Left renal cortex interstitium (tissue), 4 donors: Measurements from ENCODE around the gene TBXA2R. TPM values are rescaled to one million over a fixed set of nuclear protein-coding genes. Genes with fewer than 3 reads are reported as not detected.

Source experiments
- DNase-seq, 4 donors: peaks; one replicate each; pipeline ENCODE4 v3.0.0-alpha.2; 2013; ENCODE audit warnings: low read depth in 4 of 4, low spot score in 2 of 4, missing footprints in 1 of 4
- polyA plus RNA-seq, 4 donors: library from polyadenylated mRNA; unstranded; fragments of 120-200 nt; gene quantifications; one replicate each; pipeline ENCODE4 v1.2.1, GENCODE V29; 2013; ENCODE audit not compliant: insufficient read length in 4 of 4

TBXA2R gene
- polyA plus RNA-seq, 4 donors: 2.3 to 3.8 (median 3.1) TPM

DNA sequence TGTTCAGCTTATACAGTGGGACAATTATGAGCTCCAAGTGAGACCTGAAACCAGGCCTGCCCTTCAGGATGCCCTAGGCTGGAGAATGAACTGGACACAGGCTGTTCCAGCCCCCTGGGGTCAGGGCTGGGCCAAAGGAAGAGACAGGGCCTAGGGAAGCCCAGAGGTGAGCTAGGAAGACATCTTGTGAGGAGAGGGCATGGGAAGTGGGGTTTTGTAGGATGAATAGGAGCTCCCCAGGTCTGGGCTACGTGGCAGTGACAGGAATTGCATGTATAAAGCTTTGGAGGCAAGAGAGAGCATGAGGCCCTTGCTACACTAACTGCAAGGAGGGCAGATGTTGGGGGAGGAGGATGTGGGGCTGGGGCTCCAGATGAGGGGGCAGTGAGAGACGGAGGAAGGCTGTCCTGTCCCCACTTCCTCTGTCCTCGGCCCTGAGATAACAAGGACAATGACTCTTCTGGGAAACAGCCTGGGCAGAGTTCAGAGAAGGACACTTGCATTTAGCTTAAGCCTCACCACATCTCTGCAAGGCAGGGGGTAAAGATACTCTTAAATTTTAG is 1.5 kb upstream of the TBXA2R start:
- DNase-seq: no peak

DNA sequence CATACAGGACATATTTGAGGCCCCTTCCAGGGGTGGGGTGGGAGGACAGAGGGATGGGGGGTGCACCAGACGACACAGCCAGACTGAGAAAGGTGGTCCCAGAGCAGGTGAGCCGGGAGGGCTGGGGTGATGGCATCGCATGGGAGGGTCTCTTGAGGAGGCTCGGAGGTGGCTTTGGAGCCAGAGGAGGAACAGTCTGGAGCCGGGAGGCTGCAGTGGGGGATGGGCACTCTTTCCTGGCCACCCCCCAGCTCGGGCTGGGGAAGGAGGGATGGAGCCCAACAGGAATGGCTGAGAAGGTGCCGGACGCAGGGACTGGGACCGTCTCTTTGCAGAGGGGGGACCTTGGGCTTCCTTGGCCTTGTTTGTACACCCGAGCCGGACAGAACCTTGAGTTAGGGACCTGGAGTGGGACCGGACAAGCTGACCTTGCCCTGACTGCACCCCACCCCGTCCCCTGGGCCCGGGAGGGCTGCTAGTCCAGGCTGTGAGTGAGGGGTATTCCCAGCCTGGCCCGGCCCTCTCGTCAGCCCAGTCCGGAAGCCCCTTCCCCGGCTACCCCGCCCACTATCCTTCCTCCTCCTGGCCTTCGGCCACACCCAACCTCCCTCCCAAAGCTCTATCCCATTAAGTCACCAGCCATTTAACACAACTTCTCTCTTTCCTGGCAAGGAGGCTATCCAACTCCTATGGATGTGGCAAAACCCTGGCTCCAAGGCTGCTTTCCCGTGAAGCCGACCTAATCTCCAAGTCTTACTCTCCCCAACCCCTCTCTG is 816 bp upstream of the TBXA2R start:
- no peak for DNase-seq

DNA sequence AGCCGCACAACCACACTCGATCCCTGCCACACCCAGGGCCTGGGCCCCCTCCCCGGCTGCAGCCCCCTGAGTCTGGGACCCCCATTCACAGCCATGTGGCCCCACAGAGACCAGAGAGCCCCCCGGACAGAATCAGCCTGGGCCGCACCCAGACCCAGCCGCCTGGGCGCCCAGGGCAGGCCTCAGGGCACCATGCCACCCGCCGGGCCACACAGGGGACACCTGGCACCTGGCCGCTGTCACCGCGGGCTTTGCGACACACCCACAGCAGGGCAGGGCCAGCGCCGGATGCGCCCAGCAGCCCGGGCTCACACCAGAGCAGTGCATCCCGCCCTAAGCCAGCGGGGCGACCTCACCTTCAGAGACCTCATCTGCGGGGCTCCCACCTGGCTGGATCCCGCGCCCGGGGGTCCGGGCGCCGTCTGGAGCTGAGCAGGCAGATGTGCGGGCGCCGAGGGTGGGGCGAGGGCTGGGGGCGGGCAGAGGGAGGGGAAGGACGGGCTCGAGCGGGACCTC is 443 bp downstream of the TBXA2R start:
- DNase-seq: no peak

DNA sequence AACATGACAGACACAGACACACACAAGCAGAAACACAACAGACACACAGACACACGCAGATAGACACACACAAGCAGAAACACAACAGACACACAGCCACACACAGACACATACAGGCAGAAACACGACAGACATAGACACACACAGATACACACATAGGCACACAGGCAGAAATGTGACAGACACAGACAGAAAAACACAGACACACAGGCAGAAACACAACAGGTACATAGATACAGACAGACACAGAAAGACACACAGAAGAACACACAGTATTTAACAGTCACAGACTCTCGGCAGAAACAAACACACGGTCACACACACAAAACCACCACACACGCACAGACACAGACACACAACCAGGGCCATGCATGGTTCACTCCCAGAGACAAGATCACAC is 905 bp downstream of the TBXA2R start:
- no peak for DNase-seq

DNA sequence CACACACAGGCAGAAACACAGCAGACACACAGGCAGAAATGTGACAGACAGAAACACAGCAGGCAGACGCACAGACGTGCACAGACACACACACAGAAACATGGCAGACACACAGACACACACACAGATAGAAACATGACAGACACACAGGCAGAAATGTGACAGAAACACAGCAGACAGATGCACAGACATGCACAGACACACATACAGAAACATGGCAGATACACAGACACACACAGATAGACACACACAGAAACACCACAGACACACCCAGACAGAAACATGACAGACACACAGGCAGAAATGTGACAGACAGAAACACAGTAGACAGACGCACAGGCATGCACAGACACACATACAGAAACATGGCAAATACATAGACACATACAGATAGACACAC is 1.3 kb downstream of the TBXA2R start:
- no peak for DNase-seq

DNA sequence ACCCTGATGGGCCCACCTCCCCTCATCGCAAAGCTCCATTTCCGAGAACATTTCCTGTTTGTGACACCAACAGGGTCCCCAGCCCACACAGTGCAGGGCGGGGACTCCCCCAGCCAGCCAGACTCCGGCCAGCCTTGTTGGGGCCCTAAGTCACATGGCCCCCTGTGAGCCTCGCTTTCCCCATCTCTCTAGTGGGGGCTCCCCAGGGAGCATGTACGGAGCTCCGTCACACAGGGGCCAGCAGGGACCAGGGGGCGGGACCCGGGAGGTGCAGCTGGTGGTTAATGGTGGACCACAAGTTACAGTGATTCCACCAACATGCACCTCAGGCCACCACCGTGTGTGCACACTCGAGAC is 1.7 kb downstream of the TBXA2R start:
- no peak for DNase-seq

DNA sequence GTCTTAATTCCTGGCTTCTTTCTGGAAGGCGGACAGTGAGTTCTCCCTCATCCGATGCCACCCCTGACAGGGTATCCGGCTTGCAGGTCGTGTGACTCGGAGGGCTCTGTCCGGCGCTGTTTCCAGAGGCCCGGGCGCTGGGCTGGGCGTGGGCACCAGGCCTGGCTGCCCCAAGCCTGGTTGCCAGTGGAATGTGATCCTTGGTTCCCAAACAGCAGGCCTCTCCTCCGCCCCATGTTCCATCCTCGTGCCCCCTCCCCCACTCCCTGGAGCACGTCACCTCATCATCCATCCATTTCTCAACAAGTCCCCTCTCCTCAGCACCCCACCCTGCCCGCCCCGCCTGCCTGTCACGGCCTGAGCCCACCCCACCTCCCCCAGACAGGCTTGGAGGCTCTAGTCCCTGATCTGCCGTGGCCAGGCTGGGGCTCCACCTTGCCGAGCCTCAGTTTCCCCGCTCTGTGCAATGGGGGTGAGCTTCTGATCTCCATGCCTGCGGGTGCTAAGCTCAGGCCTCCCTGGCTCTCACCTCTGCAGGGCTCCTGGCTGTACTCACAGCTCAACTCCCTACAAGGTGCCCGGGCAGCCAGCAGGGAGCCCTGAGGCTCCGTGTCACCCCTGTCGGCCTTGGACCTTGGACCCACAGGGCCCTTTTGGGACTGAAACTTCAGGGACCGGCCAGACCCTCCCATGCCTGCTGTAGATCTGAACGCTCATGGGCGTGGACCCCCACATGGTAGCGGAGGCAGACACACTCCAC is 2.3 kb downstream of the TBXA2R start:
- DNase-seq: no peak

DNA sequence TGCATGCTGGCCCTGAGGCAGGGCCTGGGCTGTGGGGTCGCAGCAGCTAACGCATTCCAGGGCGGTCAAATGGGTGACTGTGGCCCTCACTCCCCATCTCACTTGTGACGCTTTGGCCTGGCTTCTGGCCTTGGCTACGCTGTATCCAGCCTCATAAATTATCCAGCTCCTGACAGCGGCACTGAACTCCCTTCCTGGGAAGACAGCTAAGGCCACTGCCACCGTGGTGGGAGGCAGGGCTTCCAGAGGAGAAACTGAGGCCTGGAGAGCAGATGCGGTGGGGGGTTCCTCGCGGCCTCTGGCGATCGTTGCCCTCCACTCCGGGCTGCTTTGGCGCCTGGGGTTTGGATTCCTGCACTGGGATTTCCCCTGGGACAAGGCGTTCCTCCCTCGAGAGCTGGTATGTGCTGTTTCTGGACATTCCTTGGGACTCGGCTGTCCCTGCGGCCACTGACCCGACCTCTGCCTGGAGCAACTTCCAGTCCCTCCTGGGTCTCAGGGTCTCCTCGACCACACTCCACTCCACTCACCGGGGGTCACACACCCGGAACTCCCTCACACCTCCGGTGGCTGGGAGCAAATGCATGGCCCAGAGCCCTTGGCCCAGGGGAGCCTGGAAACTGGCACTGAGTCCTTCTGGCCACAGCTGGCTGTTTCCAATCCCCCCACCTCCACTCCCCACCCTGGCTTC is 3.4 kb downstream of the TBXA2R start:
- no peak for DNase-seq

DNA sequence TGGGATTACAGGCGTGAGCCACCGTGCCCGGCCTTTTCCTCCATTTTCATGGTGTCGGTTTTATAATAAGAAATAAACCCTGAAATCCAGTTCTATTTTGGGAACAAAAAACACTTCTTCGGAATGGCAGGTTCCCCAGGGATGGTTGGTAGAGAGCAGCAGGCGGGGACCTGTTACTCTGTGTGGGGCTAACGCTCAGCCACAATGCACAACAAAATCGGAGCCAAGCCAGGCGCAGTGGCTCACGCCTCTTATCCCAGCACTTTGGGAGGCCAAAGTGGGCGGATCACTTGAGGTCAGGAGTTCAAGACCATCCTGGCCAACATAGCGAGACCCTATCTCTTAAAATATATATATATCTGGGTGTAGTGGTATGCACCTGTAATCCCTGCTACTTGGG is 5.7 kb downstream of the TBXA2R start:
- DNase-seq: no peak

DNA sequence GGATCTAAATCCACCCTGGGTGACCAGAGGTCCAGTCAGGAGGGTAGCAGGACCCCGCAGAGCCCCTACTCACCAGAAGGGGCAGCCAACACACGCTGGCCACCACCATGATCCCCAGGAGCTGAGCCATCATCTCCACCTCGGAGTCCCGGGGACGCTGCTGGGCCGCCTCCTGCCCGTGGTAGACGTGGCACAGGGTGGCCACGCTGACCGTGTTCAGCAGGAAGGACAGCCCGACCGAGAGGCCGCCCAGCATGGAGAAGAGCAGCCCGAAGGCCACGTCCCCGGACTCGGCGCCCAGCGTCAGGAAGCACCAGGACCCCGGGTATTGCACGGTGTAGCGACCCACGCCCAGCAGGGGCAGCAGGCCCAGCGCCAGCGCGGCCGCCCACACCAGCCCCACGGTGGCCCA is 6.9 kb downstream of the TBXA2R start:
- no peak for DNase-seq

DNA sequence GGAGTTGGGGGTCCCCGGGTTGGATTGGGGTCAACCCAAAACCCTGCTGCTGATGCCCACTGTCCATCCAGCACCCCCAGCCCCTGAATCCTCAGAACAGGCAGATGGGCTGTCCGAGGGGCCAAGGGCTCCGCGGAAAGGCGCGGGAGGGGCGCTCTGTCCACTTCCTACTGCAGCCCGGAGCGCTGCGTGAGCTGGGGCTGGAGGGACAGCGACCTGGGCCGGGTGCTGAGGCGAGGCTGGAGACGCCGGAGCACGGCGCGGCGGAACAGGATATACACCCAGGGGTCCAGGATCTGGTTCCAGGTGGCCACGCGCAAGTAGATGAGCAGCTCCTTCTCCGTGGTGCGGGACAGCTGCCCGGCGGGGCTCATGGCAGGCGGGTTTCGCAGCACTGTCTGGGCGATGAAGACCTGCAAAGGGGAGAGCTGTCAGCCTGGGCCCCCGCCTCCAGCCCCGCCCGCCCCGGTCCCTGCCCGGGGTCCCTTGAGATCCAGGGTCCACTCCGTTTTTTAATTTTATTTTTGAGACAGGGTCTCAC is 11.1 kb downstream of the TBXA2R start:
- no peak for DNase-seq

DNA sequence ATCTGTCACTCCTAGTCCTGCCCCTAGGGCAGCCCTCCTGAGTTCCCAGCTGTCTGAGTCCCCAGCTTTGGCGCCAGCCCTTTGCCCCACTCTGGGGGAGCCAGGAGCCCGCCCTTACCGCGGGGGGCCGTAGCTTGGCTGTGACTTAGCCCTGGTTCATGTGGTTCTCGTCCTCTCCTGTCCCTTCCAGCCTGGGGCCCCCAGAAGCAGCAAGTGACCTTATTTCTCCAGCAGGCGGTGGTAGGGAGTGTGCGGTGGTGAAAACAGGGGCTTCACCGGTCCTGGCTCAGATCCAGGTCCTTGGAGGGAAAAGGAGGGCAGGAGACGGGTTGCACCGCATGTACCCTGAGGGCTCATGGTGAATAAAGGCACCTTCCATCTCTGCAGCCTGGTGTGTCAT is 13.5 kb downstream of the TBXA2R start:
- DNase-seq: no peak

DNA sequence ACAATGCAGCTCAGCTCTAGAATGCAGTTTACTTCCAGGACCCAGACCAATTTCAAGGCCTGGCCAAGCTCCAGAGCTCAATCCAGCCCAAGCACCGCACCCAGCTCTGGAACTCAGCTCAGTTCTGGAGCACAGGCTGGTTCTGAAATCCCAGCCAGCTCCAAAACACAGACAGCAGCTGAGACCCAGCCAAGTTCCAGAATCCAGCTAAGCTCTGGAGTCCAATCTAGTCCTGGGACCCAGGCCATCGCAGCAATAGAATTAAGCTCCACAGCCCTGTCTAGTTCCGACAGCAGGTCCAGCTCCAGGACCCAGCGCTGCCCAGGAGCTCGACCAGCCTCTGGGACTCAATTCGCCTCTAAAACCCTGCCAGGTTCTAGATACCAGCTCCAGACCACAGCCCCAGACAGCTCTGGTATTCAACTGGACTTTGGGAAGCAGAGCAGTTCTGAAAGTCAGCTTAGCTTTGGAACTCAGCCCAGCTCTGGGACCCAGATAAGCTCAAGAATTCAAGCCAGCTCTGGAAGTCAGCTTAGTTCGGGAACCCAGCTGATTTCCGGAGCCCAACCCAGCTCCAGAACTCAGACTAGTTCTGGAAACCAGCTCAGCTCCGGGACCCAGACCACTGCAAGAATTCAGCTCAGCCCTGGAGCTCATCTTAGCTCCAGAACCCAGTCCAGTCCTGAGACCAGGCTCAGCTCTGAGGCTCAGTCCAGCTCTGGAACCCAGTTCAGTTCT is 14.6 kb downstream of the TBXA2R start:
- no peak for DNase-seq

DNA sequence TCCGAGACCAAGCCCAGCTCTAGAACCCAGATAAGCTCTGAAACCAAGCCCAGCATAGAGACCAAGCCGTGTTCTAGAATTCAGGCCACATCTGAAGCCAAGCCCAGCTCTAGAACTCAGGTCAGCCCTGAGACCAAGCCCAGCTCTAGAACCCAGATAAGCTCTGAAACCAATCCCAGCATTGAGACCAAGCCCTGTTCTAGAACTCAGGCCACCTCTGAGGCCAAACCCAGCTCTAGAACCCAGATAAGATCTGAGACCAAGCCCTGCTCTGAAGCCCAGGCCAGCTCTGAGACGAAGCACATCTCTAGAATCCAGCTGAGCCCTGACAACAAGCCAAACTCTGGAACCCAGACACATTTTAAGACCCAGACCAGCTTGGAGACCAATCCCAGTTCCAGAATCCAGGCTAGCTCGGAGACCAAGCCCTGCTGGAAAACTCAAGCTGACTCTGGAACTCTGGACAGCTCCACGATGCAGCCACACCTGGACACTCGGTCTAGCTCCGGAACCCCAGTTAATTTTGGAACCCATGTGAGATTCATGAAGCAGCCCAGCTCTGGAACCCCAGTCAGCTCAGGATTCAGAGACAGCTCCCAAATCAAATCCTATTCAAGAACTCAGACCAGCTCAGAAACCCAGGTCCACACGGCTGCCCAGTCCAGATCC is 15.6 kb downstream of the TBXA2R start:
- DNase-seq: no peak

DNA sequence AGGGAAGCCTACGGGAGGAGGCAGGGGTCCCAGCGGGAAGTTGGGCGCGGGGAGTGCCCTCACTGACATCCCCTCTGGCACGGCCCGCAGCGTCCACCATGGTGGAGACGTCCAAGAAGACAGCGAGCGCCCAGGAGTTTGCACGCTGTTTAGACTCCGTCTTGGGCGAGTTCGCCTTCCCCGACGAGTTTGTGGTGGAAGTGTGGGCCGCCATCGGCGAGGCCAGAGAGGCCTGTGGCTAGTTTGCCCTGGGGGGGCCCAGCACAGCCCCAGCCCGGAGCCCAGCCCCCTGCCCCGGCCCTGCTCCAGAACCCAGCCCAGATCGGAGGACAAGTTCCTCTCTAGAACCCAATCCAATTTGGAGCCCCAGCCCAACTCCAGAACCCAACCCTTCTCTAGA is 16.7 kb downstream of the TBXA2R start:
- no peak for DNase-seq

DNA sequence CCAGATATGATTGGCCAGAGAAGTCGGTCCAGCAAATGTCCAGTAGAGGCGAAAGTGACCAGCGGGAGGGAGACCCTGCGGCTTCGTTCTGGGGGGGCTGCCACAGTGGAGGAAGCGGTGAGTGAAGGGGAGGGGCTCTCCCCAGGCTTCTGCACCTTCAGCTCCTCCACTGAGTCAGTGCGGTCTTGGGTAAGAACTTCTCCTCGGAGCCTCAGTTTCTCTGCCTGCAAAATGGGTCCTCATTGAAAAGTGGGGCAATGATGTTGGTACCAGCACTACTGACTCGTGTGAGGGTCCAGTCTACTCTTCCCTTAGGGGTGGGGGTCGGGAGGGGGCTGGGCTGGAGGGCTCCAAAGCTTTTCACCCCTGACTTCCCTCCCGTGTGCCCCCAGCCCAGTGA is 17.2 kb downstream of the TBXA2R start:
- no peak for DNase-seq

DNA sequence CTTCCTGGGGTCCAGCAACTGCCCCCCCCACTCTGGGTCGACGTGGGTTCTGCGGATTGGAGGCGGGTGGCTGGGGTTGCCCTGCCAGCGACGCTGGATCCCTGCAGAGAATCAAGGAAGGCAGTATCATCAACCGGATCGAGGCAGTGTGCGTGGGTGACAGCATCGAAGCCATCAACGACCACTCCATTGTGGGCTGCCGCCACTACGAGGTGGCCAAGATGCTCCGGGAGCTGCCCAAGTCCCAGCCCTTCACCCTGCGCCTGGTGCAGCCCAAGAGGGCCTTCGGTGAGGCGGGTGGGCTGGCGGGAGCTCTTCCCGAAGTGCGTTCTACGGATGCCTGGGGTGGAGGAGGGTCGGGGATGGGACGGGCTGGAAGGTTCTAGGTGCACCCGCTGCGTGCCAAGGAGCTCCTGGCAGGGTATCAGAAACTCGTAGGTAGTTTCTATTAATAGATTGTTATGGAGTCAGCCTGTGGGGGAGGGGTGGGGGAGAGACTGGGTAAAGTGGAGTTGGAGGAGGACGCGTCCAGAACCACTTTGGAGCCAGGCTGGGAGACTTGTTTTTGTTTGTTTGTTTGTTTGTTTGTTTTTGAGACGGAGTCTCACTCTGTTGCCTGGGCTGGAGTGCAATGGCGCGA is 19.8 kb downstream of the TBXA2R start:
- DNase-seq: no peak

DNA sequence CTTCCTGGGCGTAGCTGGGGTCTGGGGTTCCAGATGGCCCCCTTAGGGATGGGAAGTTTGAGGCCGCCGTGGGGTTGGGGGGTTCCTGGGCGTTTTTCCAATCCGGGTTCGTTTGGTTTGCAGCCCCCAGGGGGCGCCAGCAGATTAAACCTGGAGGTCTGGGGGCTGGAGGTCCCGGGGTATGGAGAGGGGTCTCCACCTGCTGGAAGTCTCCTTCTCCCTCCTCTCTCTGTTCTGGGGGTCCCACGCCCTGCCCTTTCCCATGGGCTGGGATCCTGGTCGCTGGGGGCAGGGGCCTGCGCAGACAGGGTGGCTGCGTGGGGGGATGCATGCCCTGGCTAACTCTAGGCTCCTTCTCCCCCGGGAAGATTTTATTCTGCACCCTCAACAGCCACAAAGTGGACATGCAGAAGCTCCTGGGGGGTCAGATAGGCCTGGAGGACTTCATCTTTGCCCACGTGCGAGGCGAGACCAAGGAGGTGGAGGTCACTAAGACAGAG is 20.5 kb downstream of the TBXA2R start:
- no peak for DNase-seq
